HL-60 (cell line): ENCODE measurements around the gene SMG9.

Experiments used
- DNase-seq, 2 experiments: peaks; one replicate each; pipeline ENCODE4 v3.0.0-alpha.2; 2010 to 2020; ENCODE audit warnings: low read depth in 1 of 2, low spot score in 1 of 2
- H3K27ac ChIP-seq: fragments of 250-450 bp; sonication (Bioruptor Pico); replicated peaks from 2 replicates; pipeline ENCODE4 v1.5.1; 2020; ENCODE audit warnings: mild to moderate bottlenecking, moderate library complexity
- H3K27me3 ChIP-seq: fragments of 250-450 bp; sonication (Bioruptor Pico); 2 replicates; pipeline ENCODE4 v1.5.1; 2021; ENCODE audit warnings: mild to moderate bottlenecking, moderate library complexity; ENCODE audit not compliant: insufficient read depth, poor library complexity, severe bottlenecking
- H3K4me3 ChIP-seq: replicated peaks from 2 replicates; pipeline ENCODE4 v1.5.1; 2011; ENCODE audit warnings: mild to moderate bottlenecking, control low read depth, low read length; ENCODE audit not compliant: insufficient read depth
- CTCF ChIP-seq: IDR thresholded peaks from one replicate; pipeline ENCODE4 v1.5.1; 2011; ENCODE audit warnings: low read length, control low read depth, inconsistent platforms; ENCODE audit not compliant: insufficient read depth
- GABPA ChIP-seq: IDR thresholded peaks from 2 replicates; pipeline ENCODE4 v1.6.1; 2012; ENCODE audit warnings: low read depth
- POLR2AphosphoS5 ChIP-seq: IDR thresholded peaks from 2 replicates; pipeline ENCODE4 v1.6.1; 2012; ENCODE audit warnings: low read depth
- REST ChIP-seq: IDR thresholded peaks from 2 replicates; pipeline ENCODE4 v1.6.1; 2012; ENCODE audit warnings: low read depth; ENCODE audit not compliant: insufficient replicate concordance
- SPI1 ChIP-seq: IDR thresholded peaks from 2 replicates; pipeline ENCODE4 v1.6.1; 2012; ENCODE audit warnings: low read depth, mild to moderate bottlenecking, borderline replicate concordance

SMG9 gene

GRCh38 chr19:43768273-43769050 lies 13.7 kb upstream of the SMG9 start:
- H3K27ac ChIP-seq, result peak overlapping the region; percentile 80
- no peak for TF ChIP-seq GABPA
- TF ChIP-seq REST, result no peak
- no peak for TF ChIP-seq SPI1
- TF ChIP-seq CTCF, result no peak
- TF ChIP-seq POLR2AphosphoS5, result 0 out of 2 replicates have a peak, but pooled peaks have one; percentile 12
- DNase-seq, result peak; percentile 91 to 94
- H3K4me3 ChIP-seq, result no peak overlapping the region
- H3K27me3 ChIP-seq, result no peaks in the 10 kb centered on the region

DNA sequence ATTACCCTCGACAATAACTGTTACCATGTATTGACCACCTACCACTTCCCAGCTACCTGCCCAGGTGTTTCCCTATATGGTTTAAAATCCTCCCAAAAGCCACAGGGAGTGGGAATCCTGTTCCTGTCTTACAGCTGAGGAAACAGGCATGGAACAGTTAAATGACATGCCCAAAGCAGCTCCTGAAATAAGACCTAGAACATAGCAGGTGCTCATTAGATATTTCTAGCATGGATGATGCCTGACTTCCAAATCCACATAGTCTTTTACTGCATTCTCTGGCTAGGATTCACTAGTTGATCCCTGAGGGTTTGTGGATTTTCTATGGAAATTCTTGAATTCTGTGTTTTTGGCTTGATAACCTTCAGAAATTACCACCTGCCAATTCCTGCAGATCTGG lies 13.1 kb upstream of the SMG9 start:
- Histone ChIP-seq H3K4me3 (no peak overlapping the region), H3K27ac (peak overlapping the region; percentile 80), H3K27me3 (no peaks in the 10 kb centered on the region)
- no peak for DNase-seq
- TF ChIP-seq CTCF (no peak), SPI1 (no peak), GABPA (no peak), REST (no peak)

DNA sequence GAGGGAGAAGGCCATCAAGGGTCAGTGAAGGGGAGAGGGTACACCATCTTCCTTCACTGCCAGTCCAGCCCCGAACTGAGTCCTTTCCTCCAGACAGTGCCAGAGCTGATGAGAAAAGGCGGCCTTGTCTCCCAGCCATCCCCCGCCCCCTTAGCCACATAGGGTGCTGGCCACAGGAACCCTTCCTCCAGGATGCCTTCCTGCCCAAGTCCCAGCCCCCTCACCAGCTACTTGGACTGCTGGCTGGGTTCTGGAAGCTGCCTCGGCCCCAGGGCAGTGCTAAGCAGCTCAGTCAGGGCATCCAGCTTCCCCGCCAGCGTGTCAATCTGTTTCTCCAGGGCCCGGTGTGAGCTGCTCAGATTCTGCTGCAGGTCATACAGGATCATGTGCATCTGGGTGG lies 12.6 kb upstream of the SMG9 start:
- Histone ChIP-seq H3K4me3 (no peak overlapping the region), H3K27ac (peak overlapping the region; percentile 80), H3K27me3 (no peaks in the 10 kb centered on the region)
- no peak for DNase-seq
- TF ChIP-seq REST (no peak), CTCF (no peak), POLR2AphosphoS5 (no peak), GABPA (no peak), SPI1 (no peak)
